ENCODE measurements around the gene BLOC1S1. TPM values are rescaled to one million over a fixed set of nuclear protein-coding genes. Genes with fewer than 3 reads are reported as not detected.

Gene BLOC1S1
- total RNA-seq, 1 donor from 2014 or later = 78.9 TPM

DNA sequence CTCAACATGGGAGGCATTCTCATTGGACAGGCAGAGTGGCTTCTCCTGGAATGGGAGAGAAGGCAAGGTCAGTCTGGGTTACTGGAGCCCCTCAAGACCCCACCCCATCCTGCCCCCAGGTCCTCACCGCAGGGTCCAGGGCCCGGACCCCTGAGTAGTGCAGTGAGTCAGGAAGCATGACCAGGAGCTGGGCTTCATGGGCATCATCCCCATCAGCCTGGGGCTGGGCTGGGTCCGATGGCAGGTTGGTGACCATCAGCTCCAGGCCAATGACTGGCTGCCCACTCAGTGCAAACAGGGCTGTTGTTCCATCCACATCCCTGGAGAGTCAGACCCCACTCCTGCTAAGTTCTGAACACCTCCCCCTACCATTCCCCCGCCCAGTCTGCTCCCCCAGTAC lies 21.2 kb upstream of the BLOC1S1 start:
- DNase-seq = no peak

DNA sequence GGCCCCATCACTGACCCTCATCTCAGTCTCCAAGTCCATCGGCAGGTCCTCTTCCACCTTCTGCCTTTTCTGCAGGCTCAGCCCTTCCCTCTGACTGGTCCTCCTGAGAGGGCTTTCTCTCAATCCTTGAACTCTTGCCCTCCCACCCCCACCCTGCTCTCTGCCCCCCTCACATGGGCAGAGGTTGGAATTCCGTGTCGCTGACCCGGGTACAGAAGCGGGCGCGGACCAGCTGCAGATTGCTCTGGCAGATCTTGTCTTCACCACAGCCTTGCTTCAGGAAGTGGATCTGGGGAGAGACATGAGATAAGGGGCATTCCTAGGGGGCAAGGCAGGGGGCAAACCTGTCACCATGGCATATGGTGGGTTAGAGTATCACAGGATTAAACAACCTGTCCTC lies 20.5 kb upstream of the BLOC1S1 start:
- no peak for DNase-seq

DNA sequence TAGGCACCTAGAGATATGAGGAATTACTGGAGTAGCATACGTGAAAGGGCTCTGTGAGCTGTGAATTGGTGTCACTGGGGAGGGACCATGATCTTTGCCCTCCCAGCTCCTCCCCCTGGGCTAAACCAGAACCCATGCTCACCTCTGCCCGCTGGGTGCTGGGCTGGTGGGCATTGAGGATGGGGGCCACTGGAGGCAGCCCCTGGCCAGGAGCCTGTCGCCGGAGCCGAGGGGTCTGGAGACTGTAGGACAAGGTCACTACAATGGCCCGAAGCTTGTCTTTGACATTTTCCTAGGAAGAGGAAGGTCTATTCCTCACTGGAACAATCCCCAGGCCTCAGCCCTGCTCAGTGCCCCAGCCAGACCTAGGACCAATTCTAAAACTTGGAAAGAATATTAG lies 19.7 kb upstream of the BLOC1S1 start:
- DNase-seq = no peak

DNA sequence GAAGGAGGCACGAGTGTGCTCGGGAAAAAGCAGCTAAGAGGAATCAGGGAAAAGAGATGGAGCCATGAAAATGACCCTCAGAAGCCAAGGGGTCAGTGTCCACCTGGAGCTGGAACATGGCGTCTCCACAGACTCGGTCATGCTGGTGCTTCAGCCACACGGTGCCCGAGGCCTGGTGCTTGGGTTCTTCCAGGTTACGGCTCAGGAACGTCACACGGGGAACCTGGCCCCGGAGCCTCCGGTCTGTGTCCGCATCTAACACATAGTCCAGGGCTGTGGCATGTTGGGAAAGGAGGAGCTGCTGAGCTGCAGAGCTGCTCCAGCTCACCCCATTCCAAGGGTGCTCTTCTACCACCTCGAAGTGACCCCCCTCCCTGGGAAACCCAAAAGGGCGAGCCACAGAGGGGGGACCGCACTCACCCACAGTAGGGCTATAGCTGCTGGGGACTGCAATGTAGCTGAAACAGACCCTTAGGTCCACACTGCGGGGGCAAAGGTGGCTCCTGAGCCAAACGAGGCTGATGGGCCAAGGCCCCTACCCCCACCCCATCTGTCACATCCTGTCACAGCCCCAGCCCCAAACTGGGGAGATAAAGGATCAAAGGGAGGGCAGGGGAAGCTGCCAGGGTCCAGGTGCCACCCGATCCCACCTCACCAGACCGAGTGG lies 18.9 kb upstream of the BLOC1S1 start:
- no peak for DNase-seq

DNA sequence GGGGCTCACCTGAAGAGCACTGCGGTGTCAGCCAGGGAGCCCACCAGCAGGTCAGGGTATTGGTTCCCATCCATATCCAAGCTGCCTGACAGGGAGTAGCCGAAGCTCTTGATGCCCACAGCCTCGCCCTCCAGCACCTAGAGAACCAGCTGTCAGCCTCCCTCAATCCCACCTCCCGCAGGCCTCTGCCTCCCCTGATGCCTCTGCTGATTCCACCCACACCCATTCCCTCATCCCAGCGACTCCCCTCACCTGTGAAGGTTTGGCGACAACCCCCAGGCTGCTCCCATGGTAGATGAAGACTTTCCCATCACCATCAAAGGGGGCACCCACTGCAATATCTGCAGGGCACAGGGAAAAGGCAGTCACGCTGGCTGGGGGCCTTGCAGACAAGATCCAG lies 18.2 kb upstream of the BLOC1S1 start:
- no peak for DNase-seq

DNA sequence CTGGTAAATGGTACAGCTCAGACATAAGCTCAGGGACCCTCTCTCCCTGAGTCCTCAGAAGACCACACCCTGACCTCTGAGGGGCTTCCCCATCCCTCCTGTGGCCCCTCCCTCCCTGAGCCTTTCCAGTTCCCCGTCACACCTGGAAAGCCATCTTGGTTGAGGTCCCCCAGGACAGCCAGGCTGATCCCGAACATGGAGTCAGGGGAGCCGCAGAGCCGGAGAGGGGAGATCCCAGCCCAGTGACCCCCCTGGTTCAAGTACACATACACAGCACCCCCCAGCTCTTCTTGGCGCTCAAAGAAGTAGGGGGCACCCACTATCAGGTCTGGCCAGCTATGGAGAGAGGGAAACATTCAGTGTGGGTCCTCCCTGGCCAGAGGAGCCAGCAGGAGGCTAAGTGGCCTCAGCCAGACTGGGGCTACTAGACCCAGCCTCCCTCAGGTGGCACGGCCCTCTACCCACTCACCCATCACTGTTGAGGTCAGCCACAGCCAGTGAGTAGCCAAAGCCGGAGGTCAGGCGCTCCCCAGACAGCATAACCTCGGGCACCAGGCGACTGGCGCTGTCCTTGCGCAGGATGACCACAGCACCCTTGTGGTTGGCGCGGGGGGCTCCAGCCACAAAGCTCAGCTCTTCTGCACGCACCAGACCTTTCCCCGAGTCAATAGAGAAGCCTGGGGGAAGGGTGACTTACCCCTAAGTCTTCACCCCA lies 17.4 kb upstream of the BLOC1S1 start:
- no peak for DNase-seq

DNA sequence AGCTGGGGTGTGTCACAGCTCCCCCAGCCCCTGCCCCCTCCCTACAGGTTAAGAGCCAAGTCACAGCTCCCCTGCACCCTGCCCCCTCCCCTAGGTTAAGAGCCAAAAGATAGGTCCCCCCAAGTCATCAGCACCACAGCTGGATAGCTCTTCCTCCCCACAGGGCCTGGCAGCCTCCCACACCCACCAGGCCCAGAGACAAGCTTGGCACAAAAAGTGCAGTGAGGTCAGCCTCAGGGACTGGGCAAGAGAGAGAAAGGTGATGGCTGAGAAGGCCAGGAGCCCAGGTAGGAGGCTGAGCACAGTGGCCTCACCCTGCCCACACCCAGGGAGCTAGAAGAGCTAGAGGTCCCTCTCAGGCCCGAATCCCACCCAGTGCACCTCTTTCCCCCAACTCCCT lies 16.9 kb upstream of the BLOC1S1 start:
- DNase-seq = no peak

DNA sequence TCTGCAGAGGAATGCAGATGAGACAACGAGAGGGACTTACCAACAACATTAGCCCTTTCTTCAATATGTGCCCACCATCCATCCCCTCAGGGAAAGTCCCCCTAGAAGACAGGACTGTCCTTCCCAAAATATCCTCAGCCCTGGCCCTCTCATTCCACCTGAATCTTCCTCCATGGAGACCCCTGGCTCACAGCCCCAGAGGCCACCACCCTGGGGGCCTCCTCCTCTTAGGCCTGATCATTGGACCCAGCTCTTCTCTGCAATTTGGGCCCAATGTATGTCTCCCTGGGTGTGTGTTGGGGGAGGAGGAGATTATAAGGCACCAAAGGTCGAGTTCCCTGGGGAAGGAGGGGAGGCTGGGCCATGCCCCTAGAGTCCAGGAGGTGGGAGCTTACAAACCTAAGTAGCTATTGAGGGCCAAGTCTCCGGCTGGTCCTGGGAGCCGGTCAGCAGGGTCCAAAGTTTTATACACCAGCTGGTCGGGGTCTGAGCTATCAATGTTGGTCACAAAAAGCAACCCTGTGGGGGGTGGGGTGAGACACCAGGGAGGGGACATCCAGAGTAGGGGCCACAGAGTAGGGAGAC lies 16.3 kb upstream of the BLOC1S1 start:
- no peak for DNase-seq

DNA sequence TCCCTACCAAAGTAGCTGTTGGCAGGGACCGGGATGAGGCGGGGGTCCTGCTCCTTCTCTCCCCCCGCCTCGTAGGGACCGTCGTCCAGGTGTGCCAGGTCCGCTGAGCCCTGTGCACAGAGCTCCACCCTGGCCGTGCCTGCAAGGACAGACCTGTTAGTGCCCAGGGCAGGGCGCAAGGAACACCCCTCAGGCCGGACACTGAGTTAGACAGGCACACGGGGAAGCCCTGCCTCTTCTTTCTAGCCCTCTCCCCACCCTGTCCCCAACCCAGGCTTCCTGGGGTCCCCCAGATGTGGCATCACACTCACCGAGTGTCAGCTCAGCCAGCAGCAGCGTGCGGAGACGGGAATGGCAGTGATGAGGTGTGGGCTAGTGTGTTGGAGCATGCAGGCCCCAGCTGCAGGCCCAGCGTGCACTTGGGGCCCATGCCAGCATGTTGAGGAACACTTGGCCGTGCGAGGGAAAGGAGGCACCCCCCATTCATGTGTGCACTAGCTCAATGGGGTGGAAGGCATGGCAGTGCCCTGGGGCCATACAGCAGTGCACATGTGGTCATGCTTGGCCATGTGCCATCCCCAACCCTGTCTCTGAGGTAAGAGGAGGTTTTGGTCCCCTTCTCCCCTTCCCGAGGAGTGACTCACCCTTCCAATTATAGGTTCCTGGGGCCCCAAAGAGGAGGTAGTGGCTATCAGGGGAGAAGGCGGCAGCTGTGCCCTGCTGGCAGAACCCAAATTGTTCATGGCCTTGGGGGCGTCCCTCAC lies 15.4 kb upstream of the BLOC1S1 start:
- DNase-seq = peak; percentile 64

DNA sequence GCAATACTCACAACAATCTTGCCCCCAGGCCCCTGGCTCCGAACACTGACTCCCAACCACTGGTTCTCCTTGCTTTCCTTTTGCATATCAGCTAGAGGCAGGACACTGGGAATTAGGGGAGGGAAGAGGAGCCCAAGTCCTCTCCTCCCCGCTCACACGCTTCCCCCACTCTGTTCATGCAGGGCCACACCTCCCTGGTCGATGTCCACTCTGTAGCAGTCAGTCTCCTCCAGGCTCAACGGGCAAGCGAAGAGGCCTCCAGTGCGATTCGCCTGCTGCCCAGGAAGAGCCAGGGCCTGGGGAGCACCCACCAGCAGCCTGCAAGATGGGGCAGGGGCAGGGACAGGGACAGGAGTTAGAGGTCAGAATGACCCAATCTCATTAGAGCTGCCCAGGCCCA lies 13.0 kb upstream of the BLOC1S1 start:
- DNase-seq = no peak

DNA sequence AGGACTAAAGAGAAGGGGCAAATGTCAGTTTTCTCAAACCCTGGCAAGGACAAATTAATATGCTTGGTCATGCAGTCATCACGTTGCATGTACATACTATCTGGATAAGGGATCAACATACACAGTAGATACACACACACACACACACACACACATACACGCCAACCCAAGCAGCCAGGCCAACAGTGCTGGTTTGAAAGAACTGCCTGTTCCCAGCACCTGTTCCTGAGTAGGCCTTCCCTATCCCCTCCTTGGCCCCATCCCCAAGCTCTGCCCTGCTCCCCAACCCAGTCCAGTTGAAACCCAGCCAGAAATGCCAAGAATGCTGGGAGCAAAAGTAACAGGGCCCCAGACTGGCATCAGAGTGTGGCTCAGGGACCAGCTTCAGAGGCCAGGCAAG lies 12.6 kb upstream of the BLOC1S1 start:
- DNase-seq = peak; percentile 98

DNA sequence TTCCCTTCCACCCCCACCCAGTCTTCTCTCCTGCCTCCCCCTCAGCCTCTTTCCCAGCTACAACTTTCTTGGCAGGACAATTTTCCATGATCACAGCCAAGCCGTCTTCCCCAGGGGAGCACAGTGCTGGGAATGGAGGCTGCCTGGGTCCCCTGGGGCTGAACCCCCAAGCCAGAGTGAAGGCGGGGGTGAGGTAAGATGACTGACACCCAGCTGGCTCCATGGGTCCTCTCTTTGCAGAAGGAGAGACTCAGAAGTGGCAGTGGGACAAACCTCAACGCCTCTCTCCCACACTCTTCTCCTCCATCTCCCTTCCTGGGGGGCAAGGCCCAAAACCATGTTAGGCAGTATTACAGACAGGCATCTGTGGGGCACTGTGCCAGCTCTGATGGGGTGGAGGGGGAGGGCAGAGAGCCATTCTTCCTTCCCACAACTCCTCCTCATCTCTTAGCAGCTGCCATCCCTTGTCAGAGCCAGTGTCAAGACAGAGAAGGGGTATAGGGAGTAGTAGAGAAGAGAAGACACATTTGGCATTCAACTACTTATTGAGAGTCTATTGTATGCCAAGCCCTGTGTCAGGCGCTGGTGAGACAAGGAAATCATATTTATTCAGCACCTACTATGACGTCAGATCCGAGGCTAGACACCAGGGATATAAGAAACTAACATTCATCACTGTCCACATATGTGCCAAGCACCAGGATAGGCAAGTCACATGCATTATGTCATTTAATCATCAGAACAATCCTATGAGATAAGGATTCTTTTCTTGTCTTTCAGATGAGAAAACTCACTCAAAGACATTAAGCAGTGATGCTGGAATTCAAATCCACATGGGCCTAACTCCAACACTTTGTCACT lies 11.7 kb upstream of the BLOC1S1 start:
- peak; percentile 98 for DNase-seq

DNA sequence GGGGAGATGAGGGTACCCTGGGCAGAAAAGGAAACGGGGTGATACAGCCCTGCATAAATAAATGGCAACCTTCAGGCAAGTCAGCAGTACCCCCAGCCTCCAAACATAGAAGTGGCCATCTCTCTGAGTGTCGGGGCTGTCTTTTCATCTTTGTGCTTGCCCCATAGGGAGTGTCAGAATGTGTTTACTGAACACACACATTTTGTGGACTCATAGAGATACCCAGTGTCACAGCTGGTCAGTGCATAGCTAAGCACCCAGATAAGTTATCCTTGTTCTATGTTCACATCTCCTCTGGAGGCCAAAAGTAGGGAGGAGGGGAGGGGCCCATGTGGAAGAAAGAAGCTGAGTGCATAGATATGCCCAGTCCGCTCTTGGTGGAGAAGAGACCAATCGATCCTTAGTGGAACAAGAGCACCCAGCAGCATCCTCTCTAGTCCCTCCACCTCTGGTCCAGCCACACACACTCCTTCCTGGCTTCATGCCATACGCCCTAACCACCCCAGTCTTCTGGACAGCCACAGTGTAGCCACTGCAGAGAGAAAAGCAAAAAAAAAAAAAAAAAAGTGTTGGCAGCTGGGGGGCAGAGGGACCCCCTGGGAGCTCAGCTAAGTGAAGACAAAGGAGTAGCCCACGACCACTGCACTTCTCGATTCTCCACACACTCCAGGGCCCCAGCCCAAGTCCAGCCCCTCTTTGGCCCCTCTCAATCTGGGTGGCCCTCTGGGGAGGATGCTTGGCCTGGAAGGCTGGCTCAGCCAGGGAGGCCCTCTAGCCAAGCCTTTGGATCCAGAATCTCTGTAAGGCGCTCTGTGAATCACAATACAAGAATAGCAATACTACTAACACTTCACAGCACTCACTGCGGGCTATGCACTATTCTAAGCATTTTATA lies 10.8 kb upstream of the BLOC1S1 start:
- DNase-seq = peak; percentile 50

DNA sequence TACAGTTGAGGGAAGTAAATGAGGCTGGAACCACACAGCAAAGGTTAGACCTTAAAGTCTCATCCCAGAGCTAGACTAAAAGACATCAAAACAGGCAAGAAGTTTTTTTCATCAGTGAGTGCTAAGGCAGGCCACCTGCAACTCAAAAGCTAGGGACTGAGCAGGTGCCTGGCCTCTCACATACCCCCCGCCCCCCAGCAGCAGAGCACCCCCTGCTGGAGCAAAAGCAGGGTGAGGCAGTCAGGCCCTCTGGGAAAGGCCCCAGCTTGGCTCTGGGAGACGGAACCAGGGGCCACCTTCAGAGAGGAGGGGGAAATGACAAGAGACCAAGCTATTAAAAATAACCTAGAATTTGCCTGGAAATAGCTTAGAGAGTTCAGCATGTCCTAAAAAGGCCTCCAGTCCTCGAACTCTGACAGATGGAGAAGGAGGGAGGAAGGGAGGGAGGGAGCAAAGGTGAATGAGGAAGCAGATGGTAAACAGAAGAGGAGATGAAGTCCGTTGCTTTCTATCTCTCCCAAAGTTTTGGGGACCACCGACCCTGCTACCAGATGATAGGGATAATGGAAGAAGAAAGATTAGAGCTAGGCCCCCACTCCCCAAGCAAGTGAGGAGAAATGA lies 10.0 kb upstream of the BLOC1S1 start:
- DNase-seq = peak; percentile 53

DNA sequence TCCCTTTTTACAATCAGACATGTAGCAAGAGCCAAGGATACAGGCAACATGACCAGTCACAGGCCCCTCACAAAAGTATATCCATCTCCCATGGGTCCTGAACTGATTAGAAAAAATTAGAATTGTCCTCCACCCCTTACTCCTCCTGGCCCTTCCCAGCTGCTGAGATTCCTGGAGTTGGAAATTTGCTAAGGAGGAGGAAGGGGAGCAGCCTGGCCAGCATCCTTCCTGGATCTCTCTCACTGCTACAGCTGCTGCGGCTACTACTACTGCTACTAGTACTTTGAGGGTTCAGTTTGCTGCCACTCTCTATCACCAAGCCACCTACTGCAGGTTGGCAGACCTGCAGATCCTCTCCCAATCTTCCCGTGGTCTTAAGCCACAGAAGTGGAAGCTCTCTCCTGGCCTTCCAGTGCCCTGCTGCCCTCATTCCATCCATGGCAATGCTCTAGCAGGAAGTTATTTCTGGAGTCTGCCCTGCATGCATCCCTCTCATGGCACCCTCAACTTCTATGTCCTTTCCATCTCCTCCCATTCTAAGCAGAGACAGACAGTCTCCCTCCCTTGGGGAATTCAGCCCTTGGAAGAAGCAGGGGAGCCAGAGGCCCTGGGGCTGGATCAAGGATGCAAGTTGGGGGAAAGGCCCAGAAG lies 9.2 kb upstream of the BLOC1S1 start:
- DNase-seq = peak; percentile 61

DNA sequence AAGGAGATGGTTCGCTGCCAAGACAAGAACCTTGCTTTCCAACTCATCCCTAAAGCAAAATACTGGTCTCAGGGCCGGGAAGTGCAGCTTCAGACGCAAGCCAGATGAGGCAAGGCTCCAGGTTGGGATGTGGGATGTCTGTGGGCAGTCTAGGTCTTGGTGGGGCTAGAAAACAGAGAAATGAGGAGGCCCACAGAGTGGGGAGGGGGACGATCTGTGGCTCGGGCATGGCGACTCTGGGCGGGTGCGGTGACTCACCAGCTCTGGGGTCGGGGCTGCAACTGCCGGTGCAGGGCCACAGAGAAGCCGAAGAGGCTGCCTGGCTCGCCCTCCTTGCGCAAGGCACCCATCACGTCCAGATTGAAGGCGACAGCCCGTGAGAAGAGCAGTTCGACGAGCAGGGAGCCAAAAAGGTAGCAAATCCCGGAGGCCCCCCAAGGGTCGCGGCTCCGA lies 8.6 kb upstream of the BLOC1S1 start:
- DNase-seq = peak; percentile 37

DNA sequence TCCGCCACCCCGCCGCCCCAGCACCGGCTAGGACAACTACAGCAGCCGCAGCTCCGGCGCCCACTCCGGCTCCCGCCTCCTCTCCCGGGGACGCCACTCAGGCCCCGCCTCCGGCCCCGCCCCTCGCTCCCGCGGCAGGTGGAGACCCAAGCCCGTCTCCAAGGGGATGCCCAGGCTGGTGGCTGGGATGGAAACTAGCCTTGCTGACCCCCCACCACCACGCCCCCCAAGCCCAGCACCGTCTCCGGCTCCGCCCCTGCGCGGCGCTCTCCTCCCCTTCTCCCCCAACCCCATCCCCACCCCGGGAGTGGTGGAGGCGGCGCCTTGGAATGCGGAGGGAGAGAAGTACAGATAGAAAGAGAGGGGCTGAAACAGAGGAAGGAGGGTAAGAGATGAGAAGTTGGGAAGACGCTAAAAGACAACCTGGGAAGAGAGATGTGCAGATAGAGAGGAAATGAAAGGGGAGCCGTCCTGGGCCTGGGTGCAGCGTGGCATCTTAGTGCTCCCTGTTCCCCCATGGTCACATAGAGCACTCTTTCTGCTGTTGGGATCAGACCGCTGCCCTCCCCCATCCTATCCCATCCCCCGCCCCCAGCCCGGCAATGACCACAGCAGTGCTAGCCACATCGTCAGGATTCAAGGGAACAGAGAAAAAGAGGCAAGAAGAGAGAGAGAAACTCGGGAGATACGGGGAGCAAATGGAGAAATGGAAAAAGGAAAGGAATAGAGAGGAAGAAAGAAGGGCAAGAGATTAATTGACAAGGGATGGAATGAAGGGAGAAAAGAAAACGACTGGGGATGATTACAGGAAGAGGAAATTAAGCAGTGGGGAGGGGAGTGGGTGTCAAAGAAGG lies 7.8 kb upstream of the BLOC1S1 start, which contains the start of gene ITGA7:
ITGA7 (minus strand) TSS at position 64 of the 854 bp plus-strand sequence. CDS start 222 bp downstream, outside the sequence.
- peak; percentile 93 for DNase-seq

DNA sequence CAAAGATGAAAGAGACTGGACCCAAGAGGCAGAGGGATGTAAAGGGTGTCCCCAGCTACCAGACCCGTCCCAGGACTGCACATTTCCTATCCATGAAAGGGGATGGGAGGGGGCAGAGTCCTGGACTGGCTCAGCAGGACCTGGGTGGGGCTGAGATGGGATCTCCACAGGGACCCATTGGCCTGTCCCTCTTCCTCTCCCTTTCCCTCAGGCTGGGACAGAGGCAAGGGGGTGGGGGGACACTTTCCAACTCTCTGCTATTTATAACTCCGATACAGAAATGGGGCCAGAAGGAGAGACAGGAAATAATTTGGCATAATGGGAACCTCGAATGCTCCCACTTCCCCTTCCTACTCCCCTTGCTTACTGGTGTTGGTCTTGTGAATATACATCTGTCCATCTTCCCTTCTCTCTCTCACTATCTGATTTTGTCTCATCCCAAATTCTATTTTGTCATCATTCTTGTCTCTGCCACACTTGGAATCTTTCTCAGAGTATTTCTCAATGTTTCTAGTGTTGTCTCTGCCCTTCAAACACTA lies 7.1 kb upstream of the BLOC1S1 start:
- DNase-seq = peak; percentile 32

Measured in tongue (tissue), 2 donors.